Liver (tissue), 3 donors: ENCODE results near the gene UGT1A5.

Experiments
- EGR1 ChIP-seq, 2 donors: IDR thresholded peaks; 2 replicates each; pipeline ENCODE4 v1.6.1; 2016 to 2018; ENCODE audit warnings: antibody characterized with exemption in 2 of 2, low read depth in 2 of 2
- FOXA1 ChIP-seq: IDR thresholded peaks from 2 replicates; pipeline ENCODE4 v1.6.1; 2016; ENCODE audit warnings: antibody characterized with exemption
- GABPA ChIP-seq, 2 donors: IDR thresholded peaks in 1 of 2; conservative IDR thresholded peaks in 1 of 2; 2 replicates each; pipeline ENCODE4 v1.6.1; 2016; ENCODE audit warnings: antibody characterized with exemption in 2 of 2, mild to moderate bottlenecking in 1 of 2, moderate library complexity in 1 of 2
- TAF1 ChIP-seq: conservative IDR thresholded peaks from 2 replicates; pipeline ENCODE4 v1.6.1; 2016; ENCODE audit warnings: antibody characterized with exemption, mild to moderate bottlenecking
- YY1 ChIP-seq: IDR thresholded peaks from 2 replicates; pipeline ENCODE4 v1.6.1; 2016; ENCODE audit warnings: antibody characterized with exemption, mild to moderate bottlenecking
- TF ChIP-seq, protein P1 (sequence below): fragments of 150-350 bp; IDR thresholded peaks from 2 replicates; pipeline ENCODE4 v1.5.1; 2017; ENCODE audit warnings: improper control_type of control experiment, low read depth, low read length; ENCODE audit not compliant: missing input control
- TF ChIP-seq, protein P2 (sequence below): IDR thresholded peaks from 2 replicates; pipeline ENCODE4 v1.6.1; 2016; ENCODE audit warnings: antibody characterized with exemption, mild to moderate bottlenecking
- TF ChIP-seq, protein P3 (sequence below): IDR thresholded peaks from 2 replicates; pipeline ENCODE4 v1.6.1; 2016; ENCODE audit warnings: antibody characterized with exemption
- donor health status: healthy.
- donor health status: healthy.

DNA sequence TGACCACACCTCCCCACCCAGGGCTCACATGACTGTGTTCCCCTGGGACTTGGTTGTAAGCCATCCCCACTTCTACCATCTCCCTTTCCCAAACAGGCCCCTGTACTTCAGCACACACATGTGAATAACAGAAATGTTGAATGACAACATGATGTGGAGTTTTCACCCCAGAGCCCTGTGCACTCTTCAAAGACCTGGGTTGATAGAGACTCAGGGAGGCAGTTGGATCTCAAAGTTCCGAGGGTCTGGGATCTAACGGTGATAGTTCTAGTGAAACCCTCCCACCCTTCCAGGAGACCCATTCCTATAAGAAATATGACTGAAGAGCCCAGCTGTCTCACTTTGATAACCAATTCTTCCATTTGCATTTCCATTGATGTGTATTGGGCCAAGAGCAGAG lies 65.3 kb downstream of the UGT1A5 start, which contains the start of gene MROH2A:
- TF ChIP-seq, protein P1, sequence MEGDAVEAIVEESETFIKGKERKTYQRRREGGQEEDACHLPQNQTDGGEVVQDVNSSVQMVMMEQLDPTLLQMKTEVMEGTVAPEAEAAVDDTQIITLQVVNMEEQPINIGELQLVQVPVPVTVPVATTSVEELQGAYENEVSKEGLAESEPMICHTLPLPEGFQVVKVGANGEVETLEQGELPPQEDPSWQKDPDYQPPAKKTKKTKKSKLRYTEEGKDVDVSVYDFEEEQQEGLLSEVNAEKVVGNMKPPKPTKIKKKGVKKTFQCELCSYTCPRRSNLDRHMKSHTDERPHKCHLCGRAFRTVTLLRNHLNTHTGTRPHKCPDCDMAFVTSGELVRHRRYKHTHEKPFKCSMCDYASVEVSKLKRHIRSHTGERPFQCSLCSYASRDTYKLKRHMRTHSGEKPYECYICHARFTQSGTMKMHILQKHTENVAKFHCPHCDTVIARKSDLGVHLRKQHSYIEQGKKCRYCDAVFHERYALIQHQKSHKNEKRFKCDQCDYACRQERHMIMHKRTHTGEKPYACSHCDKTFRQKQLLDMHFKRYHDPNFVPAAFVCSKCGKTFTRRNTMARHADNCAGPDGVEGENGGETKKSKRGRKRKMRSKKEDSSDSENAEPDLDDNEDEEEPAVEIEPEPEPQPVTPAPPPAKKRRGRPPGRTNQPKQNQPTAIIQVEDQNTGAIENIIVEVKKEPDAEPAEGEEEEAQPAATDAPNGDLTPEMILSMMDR = no peak
- TF ChIP-seq TAF1 = no peak
- TF ChIP-seq, protein P2, sequence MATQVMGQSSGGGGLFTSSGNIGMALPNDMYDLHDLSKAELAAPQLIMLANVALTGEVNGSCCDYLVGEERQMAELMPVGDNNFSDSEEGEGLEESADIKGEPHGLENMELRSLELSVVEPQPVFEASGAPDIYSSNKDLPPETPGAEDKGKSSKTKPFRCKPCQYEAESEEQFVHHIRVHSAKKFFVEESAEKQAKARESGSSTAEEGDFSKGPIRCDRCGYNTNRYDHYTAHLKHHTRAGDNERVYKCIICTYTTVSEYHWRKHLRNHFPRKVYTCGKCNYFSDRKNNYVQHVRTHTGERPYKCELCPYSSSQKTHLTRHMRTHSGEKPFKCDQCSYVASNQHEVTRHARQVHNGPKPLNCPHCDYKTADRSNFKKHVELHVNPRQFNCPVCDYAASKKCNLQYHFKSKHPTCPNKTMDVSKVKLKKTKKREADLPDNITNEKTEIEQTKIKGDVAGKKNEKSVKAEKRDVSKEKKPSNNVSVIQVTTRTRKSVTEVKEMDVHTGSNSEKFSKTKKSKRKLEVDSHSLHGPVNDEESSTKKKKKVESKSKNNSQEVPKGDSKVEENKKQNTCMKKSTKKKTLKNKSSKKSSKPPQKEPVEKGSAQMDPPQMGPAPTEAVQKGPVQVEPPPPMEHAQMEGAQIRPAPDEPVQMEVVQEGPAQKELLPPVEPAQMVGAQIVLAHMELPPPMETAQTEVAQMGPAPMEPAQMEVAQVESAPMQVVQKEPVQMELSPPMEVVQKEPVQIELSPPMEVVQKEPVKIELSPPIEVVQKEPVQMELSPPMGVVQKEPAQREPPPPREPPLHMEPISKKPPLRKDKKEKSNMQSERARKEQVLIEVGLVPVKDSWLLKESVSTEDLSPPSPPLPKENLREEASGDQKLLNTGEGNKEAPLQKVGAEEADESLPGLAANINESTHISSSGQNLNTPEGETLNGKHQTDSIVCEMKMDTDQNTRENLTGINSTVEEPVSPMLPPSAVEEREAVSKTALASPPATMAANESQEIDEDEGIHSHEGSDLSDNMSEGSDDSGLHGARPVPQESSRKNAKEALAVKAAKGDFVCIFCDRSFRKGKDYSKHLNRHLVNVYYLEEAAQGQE = no peak
- no peak for TF ChIP-seq YY1
- no peak for TF ChIP-seq FOXA1
- TF ChIP-seq, protein P3, sequence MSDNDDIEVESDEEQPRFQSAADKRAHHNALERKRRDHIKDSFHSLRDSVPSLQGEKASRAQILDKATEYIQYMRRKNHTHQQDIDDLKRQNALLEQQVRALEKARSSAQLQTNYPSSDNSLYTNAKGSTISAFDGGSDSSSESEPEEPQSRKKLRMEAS = no peak
- TF ChIP-seq EGR1 (IDR thresholded peaks at IDR 0.05; ENCODE audit: low read depth in 2 of 2) = no peak
- no peak for TF ChIP-seq GABPA (IDR thresholded peaks at IDR 0.05 in 1 of 2, conservative IDR thresholded peaks at IDR 0.05 in 1 of 2)
